HCT116 (cell line): ENCODE measurements around the gene KMT2B. TPM values are rescaled to one million over a fixed set of nuclear protein-coding genes. Genes with fewer than 3 reads are reported as not detected.

Experiments used
- ATAC-seq: fragments of 200-7000 bp; cut with Tn5 transposase; 2 replicates; pipeline ENCODE4 v1.9.1; 2020; ENCODE audit warnings: mild to moderate bottlenecking, moderate library complexity
- BruUV-seq: library from RNA; stranded (reverse); fragments of 400-500 nt; replicated peaks from 2 replicates; lab custom pipeline; 2021; lab: Mats Ljungman, UMichigan
- CTCF ChIA-PET: fragments of 300-600 bp; sonication (Branson Sonifier 250); formaldehyde crosslinking; loops from one replicate; lab custom pipeline; 2021; ENCODE audit warnings: antibody characterized with exemption; lab: Charles Lee
- POLR2A ChIA-PET: fragments of 300-600, 350-600 bp; sonication (Branson Sonifier 250); formaldehyde crosslinking; loops from one replicate; lab custom pipeline; 2021; ENCODE audit warnings: antibody characterized with exemption; lab: Charles Lee
- RAD21 ChIA-PET, 2 experiments: fragments of 300-600 bp; sonication (Branson Sonifier 250); formaldehyde crosslinking; loops; one replicate each; lab custom pipeline; 2023; ENCODE audit warnings: low total read pairs in 2 of 2; ENCODE audit not compliant: uncharacterized antibody in 2 of 2, unreplicated experiment in 2 of 2, low non-redundant PET in 1 of 2; lab: Charles Lee
- DNase-seq: peaks from one replicate; pipeline ENCODE4 v3.0.0-alpha.2; 2010; ENCODE audit warnings: low read depth, low spot score
- H2AFZ ChIP-seq: fragments of 200-600 bp; shearing (Covaris generic), sonication (generic); 2 replicates; pipeline ENCODE4 v1.6.1; 2017; ENCODE audit warnings: low read depth, mixed run types, mixed read lengths, antibody characterized with exemption, low read length; ENCODE audit not compliant: poor library complexity, severe bottlenecking
- H3K27ac ChIP-seq: 2 replicates; pipeline ENCODE4 v1.5.1; 2012; ENCODE audit warnings: low read depth, low read length
- H3K27me3 ChIP-seq: fragments of 200-600 bp; sonication (generic); 2 replicates; pipeline ENCODE4 v1.6.1; 2016; ENCODE audit warnings: mixed run types, low read length, mixed read lengths; ENCODE audit not compliant: insufficient read depth
- H3K36me3 ChIP-seq, 2 experiments: fragments of 200-500 bp in 1 of 2; fragments of 200-600 bp in 1 of 2; sonication (Bioruptor generic) in 1 of 2; sonication (generic) in 1 of 2; 2 replicates each; pipeline versions ENCODE4 v1.5.1 to v1.6.1; 2014 to 2016; ENCODE audit warnings: low read length in 2 of 2, inconsistent platforms in 1 of 2, mixed read lengths in 1 of 2, mixed run types in 1 of 2; ENCODE audit not compliant: insufficient read depth in 2 of 2, control insufficient read depth in 1 of 2
- H3K4me1 ChIP-seq, 2 experiments: fragments of 200-600 bp in 1 of 2; sonication (generic) in 1 of 2; 2 replicates each; pipeline versions ENCODE4 v1.5.1 to v1.6.1; 2012 to 2017; ENCODE audit warnings: low read length in 2 of 2, inconsistent platforms in 1 of 2, mild to moderate bottlenecking in 1 of 2, mixed read lengths in 1 of 2, mixed run types in 1 of 2, moderate library complexity in 1 of 2; ENCODE audit not compliant: insufficient read depth in 2 of 2, control insufficient read depth in 1 of 2
- H3K4me2 ChIP-seq: fragments of 200-600 bp; sonication (generic); 2 replicates; pipeline ENCODE4 v1.6.1; 2017; ENCODE audit warnings: mixed run types, low read length, mixed read lengths
- H3K4me3 ChIP-seq, 2 experiments: fragments of 200-600 bp in 1 of 2; sonication (generic) in 1 of 2; replicated peaks in 1 of 2; 2 replicates each; pipeline ENCODE4 v1.5.1; 2011 to 2016; ENCODE audit warnings: low read length in 2 of 2, control low read depth in 1 of 2, low read depth in 1 of 2, mild to moderate bottlenecking in 1 of 2, mixed read lengths in 1 of 2, mixed run types in 1 of 2
- H3K79me2 ChIP-seq: fragments of 200-600 bp; sonication (generic); 2 replicates; pipeline ENCODE4 v1.6.1; 2017; ENCODE audit warnings: mild to moderate bottlenecking, mixed run types, low read length, moderate library complexity, mixed read lengths; ENCODE audit not compliant: insufficient read depth
- H3K9ac ChIP-seq: fragments of 200-600 bp; sonication (generic); 2 replicates; pipeline ENCODE4 v1.6.1; 2016; ENCODE audit warnings: low read length, mixed read lengths
- H3K9me2 ChIP-seq: fragments of 200-600 bp; sonication (generic), shearing (Covaris generic); 2 replicates; pipeline ENCODE4 v1.6.1; 2017; ENCODE audit warnings: mixed run types, mild to moderate bottlenecking, moderate library complexity; ENCODE audit not compliant: insufficient read depth
- H3K9me3 ChIP-seq, 2 experiments: fragments of 200-500 bp in 1 of 2; fragments of 200-600 bp in 1 of 2; sonication (Bioruptor generic) in 1 of 2; sonication (generic) in 1 of 2; 2 replicates each; pipeline ENCODE4 v1.6.1; 2014 to 2017; ENCODE audit warnings: low read length in 2 of 2, mixed read lengths in 2 of 2, inconsistent platforms in 1 of 2, low read depth in 1 of 2, mild to moderate bottlenecking in 1 of 2, mixed run types in 1 of 2, moderate library complexity in 1 of 2; ENCODE audit not compliant: control insufficient read depth in 1 of 2, insufficient read depth in 1 of 2
- H4K20me1 ChIP-seq: fragments of 200-600 bp; sonication (generic), shearing (Covaris generic); 2 replicates; pipeline ENCODE4 v1.6.1; 2017; ENCODE audit warnings: mixed run types, mild to moderate bottlenecking, moderate library complexity; ENCODE audit not compliant: insufficient read depth
- CBX3 ChIP-seq: IDR thresholded peaks from 2 replicates; pipeline ENCODE4 v1.6.1; 2012; ENCODE audit warnings: low read depth
- EGR1 ChIP-seq: IDR thresholded peaks from 2 replicates; pipeline ENCODE4 v1.6.1; 2012; ENCODE audit warnings: low read depth
- ELF1 ChIP-seq: IDR thresholded peaks from 2 replicates; pipeline ENCODE4 v1.6.1; 2012; ENCODE audit warnings: low read depth, borderline replicate concordance
- EZH2phosphoT487 ChIP-seq: fragments of 200-600 bp; IDR thresholded peaks from 2 replicates; pipeline ENCODE4 v1.6.1; 2018; ENCODE audit warnings: antibody characterized with exemption, borderline replicate concordance
- FOSL1 ChIP-seq: IDR thresholded peaks from 2 replicates; pipeline ENCODE4 v1.6.1; 2012; ENCODE audit warnings: low read depth
- POLR2A ChIP-seq: IDR thresholded peaks from 2 replicates; pipeline ENCODE4 v1.7.0; 2011; ENCODE audit warnings: borderline replicate concordance; ENCODE audit not compliant: insufficient read depth, insufficient read length; ENCODE audit errors: extremely low read depth
- POLR2AphosphoS5 ChIP-seq: IDR thresholded peaks from 2 replicates; pipeline ENCODE4 v1.6.1; 2011; ENCODE audit warnings: mild to moderate bottlenecking, low read depth, low read length, moderate library complexity
- RAD21 ChIP-seq: IDR thresholded peaks from 2 replicates; pipeline ENCODE4 v1.6.1; 2012; ENCODE audit warnings: low read depth, mild to moderate bottlenecking
- SIN3A ChIP-seq: IDR thresholded peaks from 2 replicates; pipeline ENCODE4 v1.6.1; 2012; ENCODE audit warnings: low read depth
- SRF ChIP-seq: IDR thresholded peaks from 2 replicates; pipeline ENCODE4 v1.6.1; 2012; ENCODE audit warnings: low read depth
- ZFX ChIP-seq: fragments of 450-650 bp; IDR thresholded peaks from 2 replicates; pipeline ENCODE4 v1.6.1; 2017
- intact Hi-C: fragments of 100-400 bp; cut with micrococcal nuclease; formaldehyde crosslinking; loops from 2 replicates; pipeline ENCODE4 v1.10.0; 2022
- total RNA-seq: library from RNA; stranded (reverse); gene quantifications from one replicate; pipeline ENCODE4 v1.2.1, GENCODE V29; 2021; ENCODE audit not compliant: unreplicated experiment
- TF ChIP-seq, protein P1 (sequence below): IDR thresholded peaks from 2 replicates; pipeline ENCODE4 v1.6.1; 2011; ENCODE audit warnings: mild to moderate bottlenecking, low read length, moderate library complexity; ENCODE audit not compliant: insufficient replicate concordance; ENCODE audit errors: extremely low read depth
- TF ChIP-seq, protein P2 (sequence below), 3 experiments: fragments of 200-600 bp in 1 of 3; sonication (generic) in 1 of 3; IDR thresholded peaks in 2 of 3; conservative IDR thresholded peaks in 1 of 3; 2 replicates each; pipeline ENCODE4 v1.5.1; 2012 to 2017; ENCODE audit warnings: low read depth in 2 of 3, low read length in 2 of 3, antibody characterized with exemption in 1 of 3, borderline replicate concordance in 1 of 3, control low read depth in 1 of 3, mild to moderate bottlenecking in 1 of 3, mixed read lengths in 1 of 3, mixed run types in 1 of 3, moderate library complexity in 1 of 3; ENCODE audit not compliant: insufficient read depth in 1 of 3

KMT2B gene
- total RNA-seq, 1 experiment from 2014 or later: 29.9 TPM

DNA sequence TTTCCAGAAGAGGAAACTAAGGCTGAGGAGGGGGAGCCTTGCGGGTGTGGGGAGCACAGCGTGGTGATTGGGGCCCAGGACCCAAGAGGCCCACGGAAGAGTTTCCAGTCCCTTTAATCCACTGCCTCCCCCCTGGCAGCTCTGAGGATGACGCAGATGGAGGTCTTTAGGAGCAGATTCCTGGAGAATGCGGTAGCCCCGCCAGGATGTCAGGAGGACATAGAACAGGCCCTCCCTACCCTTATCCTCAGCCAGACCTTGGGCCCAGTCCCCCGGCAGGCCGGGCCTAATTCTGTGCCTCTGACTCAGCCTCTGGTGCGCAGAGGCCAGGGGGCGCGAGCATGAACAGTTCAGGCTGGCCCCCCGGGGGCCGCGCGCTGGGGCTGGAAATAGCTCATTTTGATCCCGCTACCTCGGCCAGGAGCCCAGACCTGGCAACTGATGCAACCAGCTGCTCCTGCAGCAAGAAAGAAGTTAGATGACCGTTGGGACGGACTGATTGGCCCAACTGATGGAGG is 39.5 kb downstream of the KMT2B start:
- ChIA-PET RAD21 (interaction anchor here in 1 of 2 experiments (0.6 kb wide), 1 partner anchor 9 kb away, joined by 6 read pairs; no protein-coding TSS in a partner anchor), CTCF (interaction anchor here (1.0 kb wide), 1 partner anchor 9 kb away, joined by 5 read pairs; the partner anchor contains the start of gene LIN37), POLR2A (interaction anchor here (0.9 to 2.3 kb wide), 3 partner anchors 9 to 12 kb away, joined by 3 to 20 read pairs (median 4); partner anchors contain the start of genes LIN37, PSENEN and U2AF1L4)
- peak; percentile 10 for TF ChIP-seq POLR2A
- TF ChIP-seq EZH2phosphoT487: no peak
- TF ChIP-seq ZFX: peak; percentile 72; the same call in 1 of the 2 replicates
- Histone ChIP-seq H3K9me3 (no peaks in the 10 kb centered on the region), H3K79me2 (peaks cover 17% of the 10 kb centered on the region), H3K27me3 (no peaks in the 10 kb centered on the region), H3K27ac (peak overlapping the region; percentile 75), H3K9ac (peak overlapping the region; percentile 56), H4K20me1 (no peaks in the 10 kb centered on the region), H3K36me3 (peaks cover 4 to 12% of the 10 kb centered on the region in 2 experiments; a peak in 3 of 4 replicates), H3K4me3 (peak overlapping the region; percentile 92 to 96), H2AFZ (no peak overlapping the region), H3K9me2 (no peaks in the 10 kb centered on the region), H3K4me1 (peaks cover 14 to 25% of the 10 kb centered on the region in 2 experiments), H3K4me2 (peak overlapping the region; percentile 83)
- intact Hi-C loops: no loop called here
- peak; percentile 33 for ATAC-seq
- DNase-seq: no peak
- BruUV-seq: TSS peak; percentile 95

GRCh38 chr19:35757749-35758608 is 40.2 kb downstream of the KMT2B start, which contains the start of gene PROSER3:
PROSER3 (plus strand) TSS chr19:35758176; CDS start chr19:35758216, 40 bp downstream.
- peaks cover 14 to 25% of the 10 kb centered on the region in 2 experiments for H3K4me1 ChIP-seq
- no peaks in the 10 kb centered on the region for H3K9me3 ChIP-seq
- peak within 1 kb of the TSS; percentile 83 for H3K4me2 ChIP-seq
- DNase-seq: peak; percentile 99
- peak within 1 kb of the TSS; percentile 92 for H3K9ac ChIP-seq
- ChIA-PET POLR2A (interaction anchor here (0.9 to 2.3 kb wide), 3 partner anchors 9 to 13 kb away, joined by 3 to 20 read pairs (median 4); partner anchors contain the start of genes LIN37, PSENEN and U2AF1L4), CTCF (interaction anchor here (1.0 kb wide), 1 partner anchor 10 kb away, joined by 5 read pairs; the partner anchor contains the start of gene LIN37), RAD21 (interaction anchor here in 1 of 2 experiments (0.6 kb wide), 1 partner anchor 10 kb away, joined by 6 read pairs; no protein-coding TSS in a partner anchor)
- H3K27ac ChIP-seq: peak within 1 kb of the TSS; percentile 75
- peaks cover 17% of the 10 kb centered on the region for H3K79me2 ChIP-seq
- H2AFZ ChIP-seq: peak within 1 kb of the TSS; percentile 18
- H3K4me3 ChIP-seq: peak within 1 kb of the TSS; percentile 92 to 96
- no peaks in the 10 kb centered on the region for H3K27me3 ChIP-seq
- TSS peak; percentile 77 for BruUV-seq
- peaks cover 4 to 12% of the 10 kb centered on the region in 2 experiments; a peak in 3 of 4 replicates for H3K36me3 ChIP-seq
- no peaks in the 10 kb centered on the region for H3K9me2 ChIP-seq
- intact Hi-C loops: no loop called here
- peak; percentile 97 for ATAC-seq
- no peaks in the 10 kb centered on the region for H4K20me1 ChIP-seq
- TF ChIP-seq, protein P1, sequence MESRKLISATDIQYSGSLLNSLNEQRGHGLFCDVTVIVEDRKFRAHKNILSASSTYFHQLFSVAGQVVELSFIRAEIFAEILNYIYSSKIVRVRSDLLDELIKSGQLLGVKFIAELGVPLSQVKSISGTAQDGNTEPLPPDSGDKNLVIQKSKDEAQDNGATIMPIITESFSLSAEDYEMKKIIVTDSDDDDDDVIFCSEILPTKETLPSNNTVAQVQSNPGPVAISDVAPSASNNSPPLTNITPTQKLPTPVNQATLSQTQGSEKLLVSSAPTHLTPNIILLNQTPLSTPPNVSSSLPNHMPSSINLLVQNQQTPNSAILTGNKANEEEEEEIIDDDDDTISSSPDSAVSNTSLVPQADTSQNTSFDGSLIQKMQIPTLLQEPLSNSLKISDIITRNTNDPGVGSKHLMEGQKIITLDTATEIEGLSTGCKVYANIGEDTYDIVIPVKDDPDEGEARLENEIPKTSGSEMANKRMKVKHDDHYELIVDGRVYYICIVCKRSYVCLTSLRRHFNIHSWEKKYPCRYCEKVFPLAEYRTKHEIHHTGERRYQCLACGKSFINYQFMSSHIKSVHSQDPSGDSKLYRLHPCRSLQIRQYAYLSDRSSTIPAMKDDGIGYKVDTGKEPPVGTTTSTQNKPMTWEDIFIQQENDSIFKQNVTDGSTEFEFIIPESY: no peak
- TF ChIP-seq RAD21 (no peak), SIN3A (no peak), POLR2AphosphoS5 (peak; percentile 74), EGR1 (peak; percentile 96), POLR2A (peak; percentile 56), SRF (no peak), ELF1 (no peak), EZH2phosphoT487 (no peak), CBX3 (no peak), FOSL1 (no peak)
- TF ChIP-seq, protein P2, sequence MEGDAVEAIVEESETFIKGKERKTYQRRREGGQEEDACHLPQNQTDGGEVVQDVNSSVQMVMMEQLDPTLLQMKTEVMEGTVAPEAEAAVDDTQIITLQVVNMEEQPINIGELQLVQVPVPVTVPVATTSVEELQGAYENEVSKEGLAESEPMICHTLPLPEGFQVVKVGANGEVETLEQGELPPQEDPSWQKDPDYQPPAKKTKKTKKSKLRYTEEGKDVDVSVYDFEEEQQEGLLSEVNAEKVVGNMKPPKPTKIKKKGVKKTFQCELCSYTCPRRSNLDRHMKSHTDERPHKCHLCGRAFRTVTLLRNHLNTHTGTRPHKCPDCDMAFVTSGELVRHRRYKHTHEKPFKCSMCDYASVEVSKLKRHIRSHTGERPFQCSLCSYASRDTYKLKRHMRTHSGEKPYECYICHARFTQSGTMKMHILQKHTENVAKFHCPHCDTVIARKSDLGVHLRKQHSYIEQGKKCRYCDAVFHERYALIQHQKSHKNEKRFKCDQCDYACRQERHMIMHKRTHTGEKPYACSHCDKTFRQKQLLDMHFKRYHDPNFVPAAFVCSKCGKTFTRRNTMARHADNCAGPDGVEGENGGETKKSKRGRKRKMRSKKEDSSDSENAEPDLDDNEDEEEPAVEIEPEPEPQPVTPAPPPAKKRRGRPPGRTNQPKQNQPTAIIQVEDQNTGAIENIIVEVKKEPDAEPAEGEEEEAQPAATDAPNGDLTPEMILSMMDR (IDR thresholded peaks at IDR 0.05 in 2 of 3, conservative IDR thresholded peaks at IDR 0.05 in 1 of 3; ENCODE audit: borderline replicate concordance in 1 of 3, insufficient read depth in 1 of 3, low read depth in 2 of 3, low read length in 2 of 3): no peak
